Calu3 (cell line): Measurements from ENCODE around the gene PLPP3. TPM values are rescaled to one million over a fixed set of nuclear protein-coding genes. Genes with fewer than 3 reads are reported as not detected.
A peak's percentile ranks its signal among the peaks of the same experiment; 100 is the strongest.

Experiments
- BruUV-seq: library from RNA; stranded (reverse); fragments of 400-500 nt; replicated peaks from 2 replicates; lab custom pipeline; 2021; lab: Mats Ljungman, UMichigan
- CTCF ChIA-PET: fragments of 300-600 bp; sonication (Branson Sonifier 250); formaldehyde crosslinking; loops from one replicate; lab custom pipeline; 2022; ENCODE audit warnings: antibody characterized with exemption; lab: Charles Lee
- DNase-seq: peaks from one replicate; pipeline ENCODE4 v3.0.0; 2022
- H3K27ac Mint-ChIP-seq: one replicate; pipeline ENCODE4 v1.8.0; 2022; ENCODE audit warnings: mixed read lengths; ENCODE audit not compliant: unreplicated experiment
- H3K27me3 Mint-ChIP-seq: one replicate; pipeline ENCODE4 v1.8.0; 2022; ENCODE audit warnings: mixed read lengths; ENCODE audit not compliant: unreplicated experiment
- H3K36me3 Mint-ChIP-seq: one replicate; pipeline ENCODE4 v1.8.0; 2022; ENCODE audit warnings: mild to moderate bottlenecking, moderate library complexity, mixed read lengths; ENCODE audit not compliant: insufficient read depth, unreplicated experiment
- H3K4me1 Mint-ChIP-seq: one replicate; pipeline ENCODE4 v1.8.0; 2022; ENCODE audit warnings: mild to moderate bottlenecking, low read depth, mixed read lengths; ENCODE audit not compliant: unreplicated experiment
- H3K4me3 Mint-ChIP-seq: one replicate; pipeline ENCODE4 v1.8.0; 2022; ENCODE audit warnings: mild to moderate bottlenecking, low read depth, moderate library complexity, mixed read lengths; ENCODE audit not compliant: unreplicated experiment
- H3K9me3 Mint-ChIP-seq: one replicate; pipeline ENCODE4 v1.8.0; 2022; ENCODE audit warnings: low read depth, mixed read lengths; ENCODE audit not compliant: unreplicated experiment
- CTCF ChIP-seq: fragments of 200-600 bp; IDR thresholded peaks from one replicate; pipeline ENCODE4 v1.8.0; 2022; ENCODE audit warnings: antibody characterized with exemption; ENCODE audit not compliant: unreplicated experiment
- intact Hi-C: fragments of 100-400 bp; cut with micrococcal nuclease; formaldehyde crosslinking; loops from one replicate; pipeline ENCODE4 v1.10.0; 2022; ENCODE audit not compliant: unreplicated experiment
- total RNA-seq: library from RNA; stranded (reverse); gene quantifications from 2 replicates; pipeline ENCODE4 v1.2.3, GENCODE V29; 2022

Gene PLPP3
- total RNA-seq, 1 experiment from 2014 or later, result 18.9 TPM

- no TSS peak for BruUV-seq
- Mint-ChIP-seq H3K4me1 (peaks cover 71% of the 10 kb centered on the region), H3K4me3 (peak overlapping the region; percentile 44), H3K9me3 (no peaks in the 10 kb centered on the region), H3K36me3 (peaks cover 14% of the 10 kb centered on the region), H3K27ac (peak overlapping the region; percentile 64), H3K27me3 (no peaks in the 10 kb centered on the region)
- intact Hi-C loops, result no loop called here
- no peak for TF ChIP-seq CTCF
- CTCF ChIA-PET, result interaction anchor here (1.0 kb wide), 1 partner anchor 10 kb away, joined by 9 read pairs; no protein-coding TSS in a partner anchor
- DNase-seq, result no peak
These were observed 8.4 kb downstream of the PLPP3 start for GRCh38 chr1:56570924-56571372.

GRCh38 chr1:56569661-56570060 is 9.7 kb downstream of the PLPP3 start:
- CTCF ChIA-PET, result interaction anchor here (0.9 to 1.1 kb wide), 3 partner anchors 8 to 161 kb away, joined by 3 to 4 read pairs (median 4); no protein-coding TSS in a partner anchor
- Mint-ChIP-seq H3K4me3 (no peak overlapping the region), H3K9me3 (no peaks in the 10 kb centered on the region), H3K36me3 (peaks cover 14% of the 10 kb centered on the region), H3K27me3 (no peaks in the 10 kb centered on the region), H3K27ac (peak overlapping the region; percentile 5), H3K4me1 (peaks cover 71% of the 10 kb centered on the region)
- no peak for TF ChIP-seq CTCF
- no TSS peak for BruUV-seq
- intact Hi-C loops, result no loop called here
- DNase-seq, result no peak

GRCh38 chr1:56566994-56567393 is 12.4 kb downstream of the PLPP3 start:
- CTCF ChIA-PET, result no interaction called here
- no peaks in the 10 kb centered on the region for H3K27me3 Mint-ChIP-seq
- no peak overlapping the region for H3K4me3 Mint-ChIP-seq
- peaks cover 14% of the 10 kb centered on the region for H3K36me3 Mint-ChIP-seq
- DNase-seq, result no peak
- peaks cover 82% of the 10 kb centered on the region for H3K4me1 Mint-ChIP-seq
- no peak overlapping the region for H3K27ac Mint-ChIP-seq
- H3K9me3 Mint-ChIP-seq, result no peaks in the 10 kb centered on the region
- TF ChIP-seq CTCF, result no peak
- intact Hi-C loops, result no loop called here
- BruUV-seq, result no TSS peak

GRCh38 chr1:56566061-56566744 is 13.2 kb downstream of the PLPP3 start:
- CTCF ChIA-PET, result no interaction called here
- no peak for TF ChIP-seq CTCF
- Mint-ChIP-seq H3K9me3 (no peaks in the 10 kb centered on the region), H3K4me1 (peaks cover 81% of the 10 kb centered on the region), H3K4me3 (no peak overlapping the region), H3K36me3 (peaks cover 12% of the 10 kb centered on the region), H3K27ac (no peak overlapping the region), H3K27me3 (no peaks in the 10 kb centered on the region)
- intact Hi-C loops, result no loop called here
- no TSS peak for BruUV-seq
- no peak for DNase-seq
